ENCODE data around the gene LRRC55.

- TF ChIP-seq CTCF (conservative IDR thresholded peaks at IDR 0.05 in 1 of 2, IDR thresholded peaks at IDR 0.05 in 1 of 2; ENCODE audit: extremely low read depth in 1 of 2, insufficient read depth in 1 of 2, low read depth in 1 of 2, low read length in 2 of 2) (no peak), EZH2 (IDR thresholded peaks at IDR 0.05; ENCODE audit: borderline replicate concordance, low read length) (no peak)
These were observed at the start of gene LRRC55 for GRCh38 chr11:57181678-57182305.

Data from mammary epithelial cell (primary cell).